PC-3 (cell line): ENCODE measurements around the gene INSM1. TPM values are rescaled to one million over a fixed set of nuclear protein-coding genes. Genes with fewer than 3 reads are reported as not detected.
A peak's percentile ranks its signal among the peaks of the same experiment; 100 is the strongest.

Source experiments
- ATAC-seq: fragments of 200-7000 bp; cut with Tn5 transposase; 2 replicates; pipeline ENCODE4 v1.9.1; 2020; ENCODE audit warnings: mild to moderate bottlenecking, moderate library complexity
- BruUV-seq: library from RNA; stranded (reverse); fragments of 400-500 nt; replicated peaks from 2 replicates; lab custom pipeline; 2021; lab: Mats Ljungman, UMichigan
- CTCF ChIA-PET: fragments of 300-600 bp; sonication (Branson Sonifier 250); formaldehyde crosslinking; loops from one replicate; lab custom pipeline; 2022; ENCODE audit warnings: antibody characterized with exemption; lab: Charles Lee
- POLR2A ChIA-PET: fragments of 300-600 bp; sonication (Branson Sonifier 250); formaldehyde crosslinking; loops from one replicate; lab custom pipeline; 2022; ENCODE audit warnings: antibody characterized with exemption; ENCODE audit not compliant: unreplicated experiment; lab: Charles Lee
- DNase-seq: peaks from one replicate; pipeline ENCODE4 v3.0.0-alpha.2; 2015
- H2AFZ ChIP-seq: fragments of 300-600 bp; sonication (generic); 2 replicates; pipeline ENCODE4 v1.6.0; 2016; ENCODE audit warnings: antibody characterized with exemption, low read length
- H3F3A ChIP-seq: fragments of 300-600 bp; sonication (generic); one replicate; pipeline ENCODE4 v1.6.0; 2017; ENCODE audit warnings: antibody characterized with exemption, low read length, control low read depth, mild to moderate bottlenecking; ENCODE audit not compliant: unreplicated experiment
- H3K27ac ChIP-seq: fragments of 300-600 bp; sonication (generic); 2 replicates; pipeline ENCODE4 v1.5.1; 2016; ENCODE audit warnings: mild to moderate bottlenecking, low read length
- H3K27me3 ChIP-seq: fragments of 300-600 bp; sonication (generic); 2 replicates; pipeline ENCODE4 v1.6.1; 2016; ENCODE audit warnings: low read length, mixed read lengths
- H3K36me3 ChIP-seq: fragments of 300-600 bp; sonication (generic); 2 replicates; pipeline ENCODE4 v1.6.1; 2016; ENCODE audit warnings: low read depth, mixed run types, low read length, mixed read lengths
- H3K4me1 ChIP-seq: fragments of 300-600 bp; sonication (generic); 2 replicates; pipeline ENCODE4 v1.5.1; 2016; ENCODE audit warnings: low read length; ENCODE audit not compliant: insufficient read depth
- H3K4me2 ChIP-seq: fragments of 300-600 bp; sonication (generic); 2 replicates; pipeline ENCODE4 v1.6.0; 2016; ENCODE audit warnings: low read length
- H3K4me3 ChIP-seq: fragments of 300-600 bp; sonication (generic); 2 replicates; pipeline ENCODE4 v1.5.1; 2016; ENCODE audit warnings: mild to moderate bottlenecking, low read length, mixed read lengths
- H3K79me2 ChIP-seq: fragments of 300-600 bp; sonication (generic); 2 replicates; pipeline ENCODE4 v1.6.1; 2017; ENCODE audit warnings: low read length, mixed read lengths
- H3K9ac ChIP-seq: fragments of 300-600 bp; sonication (generic); 2 replicates; pipeline ENCODE4 v1.6.0; 2016; ENCODE audit warnings: mild to moderate bottlenecking, low read length
- H3K9me2 ChIP-seq: fragments of 300-600 bp; sonication (generic); replicated peaks from 2 replicates; pipeline ENCODE4 v1.6.1; 2016; ENCODE audit warnings: mixed run types, low read length, mixed read lengths
- H3K9me3 ChIP-seq: fragments of 300-600 bp; sonication (generic); 2 replicates; pipeline ENCODE4 v1.6.1; 2016; ENCODE audit warnings: low read length, mixed read lengths
- H4K20me1 ChIP-seq: fragments of 300-600 bp; sonication (generic); 2 replicates; pipeline ENCODE4 v1.6.1; 2016; ENCODE audit warnings: low read length, mixed read lengths
- CTCF ChIP-seq: fragments of 300-600 bp; sonication (generic); conservative IDR thresholded peaks from 2 replicates; pipeline ENCODE4 v1.5.1; 2017; ENCODE audit warnings: antibody characterized with exemption, low read depth, mild to moderate bottlenecking, low read length
- EZH2 ChIP-seq: fragments of 300-600 bp; sonication (generic); IDR thresholded peaks from one replicate; pipeline ENCODE4 v1.6.1; 2017; ENCODE audit warnings: antibody characterized with exemption, mild to moderate bottlenecking, low read length; ENCODE audit not compliant: unreplicated experiment
- EZH2phosphoT487 ChIP-seq: fragments of 300-600 bp; sonication (generic); IDR thresholded peaks from 2 replicates; pipeline ENCODE4 v1.6.1; 2018; ENCODE audit warnings: mild to moderate bottlenecking, antibody characterized with exemption, low read length, borderline replicate concordance
- intact Hi-C: fragments of 100-400 bp; cut with micrococcal nuclease; formaldehyde crosslinking; loops from 2 replicates; pipeline ENCODE4 v1.9.0; 2023
- total RNA-seq: library from RNA; depleted of rRNA; stranded (reverse); fragments of >200 nt; gene quantifications from 2 replicates; pipeline ENCODE4 v1.2.3, GENCODE V29; 2014

The INSM1 gene
- total RNA-seq, 1 experiment from 2014 or later: 0.04 TPM

DNA sequence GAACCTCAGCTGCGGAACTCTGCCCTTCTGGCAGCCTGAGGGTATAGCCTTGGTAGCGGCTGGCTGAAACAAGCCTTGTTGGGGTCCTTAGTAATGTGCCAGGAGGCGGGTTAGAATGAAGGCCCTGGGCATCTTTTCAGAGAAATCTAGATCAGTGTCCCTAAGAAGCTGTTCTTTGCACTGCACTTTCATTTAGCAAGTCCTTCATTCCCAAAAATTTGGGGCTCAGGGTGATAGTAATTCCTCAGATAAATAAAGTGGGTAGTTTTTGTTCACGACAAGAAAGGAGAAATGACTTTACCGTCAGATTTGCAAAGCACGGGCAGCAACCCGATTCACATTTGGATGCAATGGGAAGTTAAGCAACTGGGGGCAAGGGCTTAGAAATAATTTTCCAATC is 3.2 kb downstream of the INSM1 start:
- Histone ChIP-seq H3K36me3 (no peaks in the 10 kb centered on the region), H3K9me3 (no peaks in the 10 kb centered on the region), H3K27ac (no peak overlapping the region), H3K4me1 (no peaks in the 10 kb centered on the region), H2AFZ (no peak overlapping the region), H3K27me3 (peaks cover 87% of the 10 kb centered on the region), H3K4me2 (no peak overlapping the region), H3F3A (no peaks in the 10 kb centered on the region), H3K79me2 (no peaks in the 10 kb centered on the region), H3K9ac (no peak overlapping the region), H3K9me2 (no peaks in the 10 kb centered on the region), H4K20me1 (no peaks in the 10 kb centered on the region), H3K4me3 (no peak overlapping the region)
- ATAC-seq (no peak), DNase-seq (no peak)
- intact Hi-C loops: no loop called here
- TF ChIP-seq EZH2 (no peak), CTCF (no peak), EZH2phosphoT487 (no peak)
- POLR2A ChIA-PET: no interaction called here
- BruUV-seq: no TSS peak
- CTCF ChIA-PET: no interaction called here

DNA sequence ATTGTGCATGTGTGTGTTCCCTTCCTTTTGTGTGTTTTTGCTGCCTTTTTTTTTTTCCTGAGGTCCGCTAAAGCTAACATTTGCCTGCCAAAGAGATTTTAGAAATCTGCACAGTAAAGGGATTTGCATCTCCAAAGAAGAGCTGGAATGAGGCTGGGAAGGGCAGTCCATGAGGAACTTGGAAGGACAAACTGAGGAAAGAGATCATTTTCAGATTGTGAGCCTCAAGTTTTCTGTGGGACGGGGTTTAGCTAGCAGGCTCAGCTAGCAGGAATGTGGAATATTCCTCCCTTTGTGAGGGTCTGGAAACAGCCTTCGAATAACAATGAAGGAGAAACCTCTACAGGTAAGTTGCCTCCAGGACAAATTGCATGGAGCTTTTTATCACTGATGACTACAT is 3.8 kb downstream of the INSM1 start:
- Histone ChIP-seq H3K27me3 (peaks cover 88% of the 10 kb centered on the region), H3K4me2 (no peak overlapping the region), H3K9me3 (no peaks in the 10 kb centered on the region), H3K9me2 (no peaks in the 10 kb centered on the region), H4K20me1 (no peaks in the 10 kb centered on the region), H3K4me1 (no peaks in the 10 kb centered on the region), H3K79me2 (no peaks in the 10 kb centered on the region), H3K9ac (no peak overlapping the region), H2AFZ (no peak overlapping the region), H3K27ac (no peak overlapping the region), H3F3A (no peaks in the 10 kb centered on the region), H3K36me3 (no peaks in the 10 kb centered on the region), H3K4me3 (no peak overlapping the region)
- ATAC-seq (no peak), DNase-seq (no peak)
- no peak for TF ChIP-seq CTCF
- no peak for TF ChIP-seq EZH2
- TF ChIP-seq EZH2phosphoT487: no peak
- BruUV-seq: no TSS peak
- CTCF ChIA-PET: no interaction called here
- intact Hi-C loops: no loop called here
- POLR2A ChIA-PET: no interaction called here

DNA sequence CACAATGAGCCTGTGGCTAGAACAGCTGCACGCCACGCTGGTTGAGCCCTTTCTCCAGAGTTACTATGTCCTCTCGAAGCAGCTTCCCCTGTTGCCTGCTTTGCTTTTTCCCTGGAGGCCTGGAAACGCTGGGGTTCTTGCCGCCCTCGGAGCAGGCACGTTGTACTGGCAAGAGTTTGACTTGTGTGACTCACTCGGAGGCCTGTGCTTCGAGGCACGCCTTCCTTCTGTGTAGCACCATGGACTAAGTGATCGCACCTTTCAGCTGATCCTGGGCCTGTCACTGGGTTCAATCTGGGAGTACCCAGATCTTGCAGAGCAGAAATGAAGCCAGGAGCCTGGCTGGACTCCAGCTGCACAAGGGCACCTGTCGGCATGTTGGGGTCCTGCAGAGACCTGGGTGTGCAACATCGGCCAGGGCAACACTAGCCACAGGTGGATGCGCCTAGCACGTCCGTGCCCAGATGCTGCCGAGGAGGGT is 5.2 kb downstream of the INSM1 start:
- Histone ChIP-seq H3K9me2 (no peaks in the 10 kb centered on the region), H3K27ac (no peak overlapping the region), H3K27me3 (peaks cover 82% of the 10 kb centered on the region), H3K4me1 (no peaks in the 10 kb centered on the region), H3K4me2 (no peak overlapping the region), H3K4me3 (no peak overlapping the region), H3K79me2 (no peaks in the 10 kb centered on the region), H3F3A (no peaks in the 10 kb centered on the region), H4K20me1 (no peaks in the 10 kb centered on the region), H3K36me3 (no peaks in the 10 kb centered on the region), H2AFZ (no peak overlapping the region), H3K9me3 (no peaks in the 10 kb centered on the region), H3K9ac (no peak overlapping the region)
- DNase-seq (peak; percentile 16), ATAC-seq (no peak)
- intact Hi-C loops: no loop called here
- ChIA-PET POLR2A (no interaction called here), CTCF (no interaction called here)
- BruUV-seq: no TSS peak
- no peak for TF ChIP-seq EZH2phosphoT487
- no peak for TF ChIP-seq EZH2
- no peak for TF ChIP-seq CTCF
